GM12874 (cell line): ENCODE results near the gene NT5C.

ENCODE experiments used
- TF ChIP-seq, protein P1 (sequence below): IDR thresholded peaks from 2 replicates; pipeline ENCODE4 v1.5.1; 2011; ENCODE audit warnings: low read depth, mild to moderate bottlenecking, control low read depth, low read length, moderate library complexity; ENCODE audit not compliant: insufficient read depth

Gene NT5C

DNA sequence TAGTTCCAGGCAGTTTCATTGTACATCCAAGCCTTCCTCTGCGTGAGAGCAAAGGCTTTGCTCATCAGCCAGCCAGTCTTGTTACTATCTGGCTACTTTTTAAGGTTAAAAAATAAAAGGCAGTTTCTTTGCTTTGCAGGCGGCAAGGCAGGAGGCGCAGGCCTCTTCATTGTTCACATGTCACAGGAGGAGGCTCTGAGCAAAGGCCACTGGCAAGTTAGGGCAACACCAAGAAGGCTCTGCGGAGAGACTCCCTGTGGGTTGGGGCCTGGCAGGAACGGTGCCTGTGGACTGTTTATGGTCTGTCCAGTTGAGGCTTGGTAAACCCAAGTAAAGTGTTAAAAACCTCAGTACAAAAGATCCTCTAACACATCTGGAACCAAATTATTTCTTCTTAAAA is 3.9 kb upstream of the NT5C start:
- TF ChIP-seq, protein P1, sequence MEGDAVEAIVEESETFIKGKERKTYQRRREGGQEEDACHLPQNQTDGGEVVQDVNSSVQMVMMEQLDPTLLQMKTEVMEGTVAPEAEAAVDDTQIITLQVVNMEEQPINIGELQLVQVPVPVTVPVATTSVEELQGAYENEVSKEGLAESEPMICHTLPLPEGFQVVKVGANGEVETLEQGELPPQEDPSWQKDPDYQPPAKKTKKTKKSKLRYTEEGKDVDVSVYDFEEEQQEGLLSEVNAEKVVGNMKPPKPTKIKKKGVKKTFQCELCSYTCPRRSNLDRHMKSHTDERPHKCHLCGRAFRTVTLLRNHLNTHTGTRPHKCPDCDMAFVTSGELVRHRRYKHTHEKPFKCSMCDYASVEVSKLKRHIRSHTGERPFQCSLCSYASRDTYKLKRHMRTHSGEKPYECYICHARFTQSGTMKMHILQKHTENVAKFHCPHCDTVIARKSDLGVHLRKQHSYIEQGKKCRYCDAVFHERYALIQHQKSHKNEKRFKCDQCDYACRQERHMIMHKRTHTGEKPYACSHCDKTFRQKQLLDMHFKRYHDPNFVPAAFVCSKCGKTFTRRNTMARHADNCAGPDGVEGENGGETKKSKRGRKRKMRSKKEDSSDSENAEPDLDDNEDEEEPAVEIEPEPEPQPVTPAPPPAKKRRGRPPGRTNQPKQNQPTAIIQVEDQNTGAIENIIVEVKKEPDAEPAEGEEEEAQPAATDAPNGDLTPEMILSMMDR, result no peak

DNA sequence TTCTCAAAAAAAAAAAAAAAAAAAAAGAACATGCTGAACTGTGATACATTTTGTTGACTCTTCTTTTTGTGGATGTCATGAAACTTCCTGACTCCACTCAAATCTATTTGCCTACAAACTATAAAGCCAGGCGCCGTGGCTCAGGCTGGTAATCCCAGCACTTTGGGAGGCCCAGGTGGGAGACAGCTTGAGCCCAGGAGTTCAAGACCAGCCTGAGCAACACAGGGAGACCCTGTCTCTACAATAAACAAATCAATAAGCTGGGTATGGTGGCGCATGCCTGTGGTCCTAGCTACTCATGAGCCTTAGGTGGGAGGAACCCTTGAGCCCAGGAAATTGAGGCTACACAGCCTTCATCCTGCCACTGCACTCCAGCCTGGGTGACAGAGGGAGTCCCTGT is 1.5 kb upstream of the NT5C start:
- TF ChIP-seq, protein P1, result no peak

DNA sequence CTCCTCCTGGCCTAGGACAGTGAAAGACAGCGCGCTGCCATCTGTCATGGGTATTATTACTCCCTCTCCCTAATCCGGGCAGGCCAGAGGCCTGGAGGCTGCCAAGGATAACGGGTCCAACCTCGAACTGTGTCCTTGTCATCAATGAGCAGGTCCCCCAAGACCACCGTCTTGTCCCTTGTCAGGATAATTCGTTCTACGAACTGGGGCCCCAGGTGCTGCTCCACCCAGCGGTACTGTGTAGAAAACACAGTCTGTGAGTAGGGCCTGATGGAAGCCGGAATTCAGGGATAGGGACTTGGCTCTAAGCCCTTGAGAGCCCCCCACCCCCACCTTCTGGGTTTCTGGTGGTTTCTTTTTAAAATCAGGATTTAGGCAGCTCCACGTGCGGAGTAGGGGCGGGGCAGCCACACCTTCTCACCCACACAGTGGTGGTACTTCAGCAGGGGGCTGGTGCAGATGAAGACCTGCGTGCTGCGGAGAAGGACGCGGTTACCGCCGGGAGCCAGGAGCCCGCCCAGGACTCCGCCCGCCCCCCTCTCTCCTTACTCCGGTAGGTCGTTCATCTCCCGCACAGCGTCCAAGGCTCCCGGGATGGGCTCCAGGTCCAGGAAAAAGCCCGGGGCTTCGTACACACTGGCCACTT is 787 bp downstream of the NT5C start:
- TF ChIP-seq, protein P1, result peak; percentile 64

DNA sequence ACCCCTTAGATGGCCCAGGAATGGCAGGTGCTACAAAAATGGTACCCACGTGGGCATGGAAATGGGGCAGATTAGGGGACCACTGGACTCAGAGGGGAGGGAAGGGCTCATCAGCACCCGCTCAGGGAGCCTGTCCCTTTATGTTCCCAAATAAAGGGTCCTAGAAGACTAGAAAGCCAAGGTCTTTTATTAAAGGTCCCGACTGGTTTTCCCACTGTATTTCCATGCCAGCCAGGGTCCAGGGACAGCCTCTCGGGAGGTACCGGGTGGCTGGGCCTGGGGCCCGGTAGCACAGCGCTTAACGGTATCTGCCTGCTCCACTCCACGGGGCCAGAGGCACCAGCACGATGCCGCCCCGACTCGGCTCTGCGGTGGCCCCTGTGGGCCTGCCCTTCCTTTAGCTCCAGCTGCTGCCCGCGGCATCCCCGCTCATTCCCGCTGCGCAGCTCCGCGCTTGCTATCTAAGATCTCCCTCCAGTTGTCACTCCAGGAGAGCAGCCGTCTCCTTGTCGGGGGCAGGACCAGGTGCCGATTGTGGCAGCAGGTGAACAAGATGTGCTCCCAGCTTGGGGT is 1.4 kb downstream of the NT5C start:
- TF ChIP-seq, protein P1, result no peak

DNA sequence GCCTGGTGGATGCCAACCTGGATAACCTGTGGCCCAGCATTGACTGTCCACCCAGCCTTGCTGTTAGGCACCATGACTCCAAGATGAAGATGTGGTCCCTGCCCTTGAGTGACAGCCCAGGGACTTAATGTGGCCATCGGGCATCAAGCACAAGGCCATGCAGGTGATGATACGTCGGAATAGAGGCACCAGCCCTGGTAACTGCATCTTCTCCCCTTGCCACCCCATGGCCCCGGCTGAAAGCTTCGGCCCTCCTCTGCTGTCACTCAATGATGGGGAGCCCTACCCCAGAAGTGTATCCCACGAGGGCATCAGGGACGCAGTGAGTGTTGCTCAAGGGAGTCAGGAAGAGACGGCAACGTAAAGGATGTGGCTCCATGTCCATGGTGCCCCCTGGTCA is 2.0 kb downstream of the NT5C start:
- TF ChIP-seq, protein P1, result no peak

DNA sequence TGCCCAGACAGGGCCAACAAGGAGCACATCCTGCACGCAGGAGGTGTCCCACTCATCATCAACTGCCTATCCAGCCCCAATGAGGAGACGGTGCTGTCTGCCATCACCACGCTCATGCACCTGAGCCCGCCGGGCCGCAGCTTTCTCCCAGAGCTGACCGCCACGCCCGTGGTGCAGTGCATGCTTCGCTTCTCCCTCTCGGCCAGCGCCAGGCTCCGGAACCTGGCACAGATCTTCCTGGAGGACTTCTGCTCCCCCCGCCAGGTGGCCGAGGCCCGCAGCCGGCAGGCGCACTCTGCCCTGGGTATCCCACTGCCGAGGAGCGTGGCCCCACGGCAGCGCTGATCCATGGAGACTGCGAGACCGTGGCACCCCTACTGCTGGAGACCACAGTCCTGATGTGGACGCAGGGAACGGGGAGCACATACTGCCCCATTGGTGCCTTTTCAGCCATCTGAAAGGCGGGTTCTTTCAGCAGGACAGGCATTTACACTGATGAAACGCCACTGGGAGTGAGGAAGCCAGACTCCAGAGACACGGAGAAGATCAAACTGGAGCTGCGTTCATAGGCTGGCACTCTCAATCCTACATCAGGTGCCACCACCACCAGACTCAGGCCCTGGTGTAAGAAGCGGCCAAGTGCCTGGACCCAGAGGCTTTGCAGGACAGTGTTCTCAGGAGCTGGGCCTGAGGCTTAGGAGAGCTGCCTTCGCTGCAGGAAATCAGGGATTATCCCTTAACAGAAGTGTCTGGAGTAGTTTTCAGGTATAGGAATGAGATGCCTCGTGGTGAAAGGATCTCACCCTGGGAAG is 2.6 kb downstream of the NT5C start:
- TF ChIP-seq, protein P1, result no peak

DNA sequence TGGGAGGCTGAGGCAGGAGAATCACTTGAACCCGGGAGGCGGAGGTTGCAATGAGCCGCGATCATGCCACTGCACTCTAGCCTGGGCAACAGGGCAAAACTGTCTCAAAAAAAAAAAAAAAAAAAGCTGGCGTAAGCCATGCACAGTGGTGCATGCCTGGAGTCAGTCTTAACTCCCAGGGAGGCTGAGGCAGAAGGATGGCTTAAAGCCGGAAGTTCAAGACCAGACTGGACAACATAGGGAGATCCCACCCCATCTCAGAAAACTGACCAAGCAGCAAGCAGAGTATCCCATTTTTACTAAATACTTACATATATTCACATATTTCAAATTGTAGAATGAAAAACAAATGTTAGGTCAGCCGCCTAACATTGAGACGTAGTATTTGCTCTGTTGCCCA is 4.6 kb downstream of the NT5C start:
- TF ChIP-seq, protein P1, result no peak
